Cerebellar cortex (tissue), 1 donor: Measurements from ENCODE around the gene SHB.

ENCODE experiments used
- DNase-seq: peaks from one replicate; pipeline ENCODE4 v3.0.0-alpha.2; 2015; ENCODE audit warnings: low spot score

The SHB gene

GRCh38 chr9:37951671-37952449, 117.2 kb downstream of the SHB start:
- no peak for DNase-seq

- DNase-seq = no peak
Measured at GRCh38 chr9:37950561-37950960, 118.5 kb downstream of the SHB start.

DNA sequence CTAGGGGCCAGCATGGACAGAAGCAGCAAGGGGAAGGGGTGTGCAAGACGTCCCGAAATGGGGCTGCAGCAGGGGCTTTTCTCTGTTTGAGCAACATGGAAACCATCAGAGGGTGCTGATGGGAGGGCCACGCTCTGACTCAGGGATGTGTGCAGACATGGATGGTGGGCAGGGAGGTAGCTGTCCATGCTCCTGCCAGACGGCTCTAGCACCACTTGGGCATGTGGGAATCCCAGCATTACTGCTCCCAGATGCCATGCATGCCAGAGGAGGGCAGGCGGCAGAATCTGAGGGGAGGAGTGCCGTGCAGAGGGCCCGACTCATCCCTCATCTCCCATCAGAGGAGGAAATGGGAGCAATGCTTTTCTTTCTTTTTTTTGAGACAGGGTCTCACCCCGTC, 119.5 kb downstream of the SHB start:
- no peak for DNase-seq

- no peak for DNase-seq
Measured at GRCh38 chr9:37948417-37948980, 120.5 kb downstream of the SHB start.

DNA sequence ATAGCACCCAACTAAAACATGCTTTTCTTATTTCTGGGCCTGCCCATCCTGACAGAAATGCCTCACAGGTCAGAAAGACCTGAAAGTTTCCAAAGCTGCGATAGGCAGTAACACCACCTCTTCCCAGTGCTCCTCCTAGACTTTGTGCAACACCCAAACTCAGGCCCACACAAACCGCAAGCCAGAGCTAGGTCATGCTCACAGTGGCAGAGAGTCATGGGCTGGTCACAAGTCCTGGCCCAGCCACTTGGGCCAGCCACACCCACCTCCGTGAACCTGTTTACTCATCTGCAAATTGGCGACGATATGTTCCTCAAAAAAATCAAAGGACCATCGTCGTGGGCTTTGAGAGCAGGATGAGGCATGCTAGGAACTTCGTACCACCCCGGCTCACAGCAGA, 121.0 kb downstream of the SHB start:
- DNase-seq = no peak

DNA sequence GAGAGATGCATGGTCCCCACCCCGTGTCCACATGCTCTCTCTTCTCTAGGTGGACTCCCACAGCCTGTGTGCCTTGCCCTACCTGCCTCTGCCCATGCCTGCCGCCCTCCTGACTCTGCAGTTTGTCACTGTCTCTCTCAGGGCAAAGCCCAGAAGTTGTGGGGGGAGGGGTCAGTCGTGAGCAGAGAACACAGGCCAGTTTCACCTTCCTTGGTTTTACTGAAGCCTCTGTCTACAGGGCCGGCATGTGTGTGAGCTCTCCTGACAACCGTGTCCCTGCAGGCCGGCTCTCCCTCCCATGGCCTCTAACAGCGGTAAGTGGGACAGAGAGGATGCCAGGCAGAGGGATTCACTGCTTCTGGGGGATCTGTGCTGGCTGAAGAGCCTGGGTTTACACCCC, 121.6 kb downstream of the SHB start:
- no peak for DNase-seq

GRCh38 chr9:37946971-37947370, 122.1 kb downstream of the SHB start:
- DNase-seq = no peak

- no peak for DNase-seq
Measured at GRCh38 chr9:37946041-37946440, 123.0 kb downstream of the SHB start.

DNA sequence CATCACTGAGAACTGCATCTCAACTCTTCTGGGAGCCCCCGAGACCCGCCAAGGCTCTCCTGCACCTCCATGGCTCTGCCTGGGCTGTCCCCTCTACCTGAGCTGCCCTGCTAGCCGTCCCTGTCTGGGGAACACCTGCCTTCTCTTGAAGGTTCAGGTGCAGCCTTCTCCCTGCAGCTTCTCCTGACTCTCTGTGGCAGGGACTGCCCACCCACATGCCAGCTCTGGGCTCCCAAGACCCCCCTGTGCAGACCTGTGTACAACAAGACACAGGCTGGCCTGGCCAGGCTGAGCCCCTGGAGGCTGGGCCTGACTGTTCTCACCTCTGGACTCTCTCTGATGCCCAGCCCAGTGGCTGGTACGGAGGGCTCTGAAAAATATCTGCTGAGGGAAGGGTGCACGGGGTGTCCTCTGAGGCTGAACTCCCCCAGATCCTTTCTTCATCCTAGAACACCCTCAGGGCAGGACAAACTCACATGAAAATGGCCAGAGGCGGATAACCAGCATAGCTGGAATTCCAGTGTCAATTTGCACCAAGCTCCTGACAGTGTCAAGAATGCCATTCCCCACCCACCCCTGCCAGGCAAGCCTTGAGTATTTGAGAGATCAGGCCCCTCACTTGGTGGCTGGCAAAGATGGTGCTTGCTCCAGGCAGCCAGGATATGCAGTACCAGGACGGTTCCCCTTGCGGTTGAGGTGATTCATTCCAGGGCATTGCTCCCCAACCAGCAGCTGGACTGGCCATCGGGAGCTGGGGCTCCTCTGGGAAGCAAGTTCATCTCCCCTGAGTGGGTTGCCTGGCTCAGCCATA, 124.2 kb downstream of the SHB start:
- no peak for DNase-seq

- no peak for DNase-seq
Measured at GRCh38 chr9:37944266-37944650, 124.8 kb downstream of the SHB start.

DNA sequence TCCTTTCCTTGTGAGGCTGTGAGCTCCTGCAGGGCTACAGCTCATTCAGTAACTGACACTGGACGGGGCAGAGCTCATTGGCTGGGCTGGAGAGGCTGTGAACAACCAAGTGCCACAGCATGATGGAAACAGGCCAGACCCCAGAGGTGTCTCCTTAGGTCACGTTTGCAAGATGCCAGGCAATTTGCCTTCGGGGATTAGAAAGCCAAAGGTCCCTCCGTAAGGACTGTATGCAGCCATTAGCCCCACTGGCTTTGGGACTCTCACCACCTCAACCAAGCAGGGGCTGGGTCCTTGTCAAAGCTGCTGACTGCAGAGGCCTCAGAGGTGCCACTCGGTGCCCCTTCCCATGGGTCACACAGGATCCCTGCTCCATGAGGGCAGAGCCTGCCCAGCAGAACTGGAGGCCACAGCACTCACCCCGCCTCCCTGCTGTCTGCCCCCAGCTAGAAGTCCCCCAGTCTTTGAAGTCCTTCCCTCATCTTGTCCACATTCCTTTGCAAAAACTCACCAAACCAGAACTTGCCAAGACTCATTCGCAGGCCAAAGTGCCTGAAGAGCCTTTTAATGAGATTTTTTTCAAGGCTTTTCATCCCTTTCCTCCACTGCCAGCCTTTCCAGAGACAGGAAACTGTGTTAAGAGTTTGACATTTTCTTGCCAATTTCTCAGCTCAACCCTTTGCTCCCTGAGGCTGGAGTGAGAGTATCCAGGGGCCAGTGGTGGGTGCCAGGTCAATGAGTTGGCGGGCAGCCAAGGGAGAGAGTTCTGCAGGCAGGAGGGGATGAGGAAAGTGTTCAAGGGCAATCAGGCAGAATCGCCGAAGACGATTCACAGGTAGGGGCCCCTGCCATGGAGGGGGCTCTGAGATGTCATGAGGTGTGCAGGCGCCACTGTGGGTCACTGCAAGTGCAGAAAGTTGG, 125.4 kb downstream of the SHB start:
- DNase-seq = peak; percentile 11

- DNase-seq = no peak
Measured at GRCh38 chr9:37942621-37943344, 126.2 kb downstream of the SHB start.

- no peak for DNase-seq
Measured at GRCh38 chr9:37941253-37941652, 127.8 kb downstream of the SHB start.

DNA sequence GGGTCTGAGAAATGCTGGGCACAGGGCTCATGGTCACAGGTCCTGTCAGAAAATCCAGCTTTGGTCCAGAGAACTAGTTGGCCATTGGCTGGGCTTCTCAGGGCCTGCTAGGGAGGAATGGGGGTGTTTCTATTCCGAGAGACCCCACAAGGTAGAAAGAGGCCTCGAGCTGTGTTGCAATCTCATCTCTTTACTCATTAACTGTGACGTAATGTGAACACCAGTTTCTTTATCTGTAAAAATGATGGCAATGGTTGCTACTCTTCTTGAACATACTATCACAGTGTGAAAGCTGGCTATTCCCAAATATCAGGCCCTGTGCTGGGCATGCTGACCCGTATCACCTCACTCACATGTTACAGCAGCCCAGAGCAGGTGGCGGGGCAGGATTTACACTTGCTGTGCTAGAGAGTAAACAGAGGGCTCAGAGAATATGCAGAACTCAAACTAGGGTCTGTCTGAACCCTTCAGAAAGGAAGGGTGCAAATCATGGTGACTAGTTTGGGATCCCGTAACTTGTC, 129.4 kb downstream of the SHB start:
- DNase-seq = no peak

- DNase-seq = no peak
Measured at GRCh38 chr9:37938121-37938891, 130.7 kb downstream of the SHB start.

DNA sequence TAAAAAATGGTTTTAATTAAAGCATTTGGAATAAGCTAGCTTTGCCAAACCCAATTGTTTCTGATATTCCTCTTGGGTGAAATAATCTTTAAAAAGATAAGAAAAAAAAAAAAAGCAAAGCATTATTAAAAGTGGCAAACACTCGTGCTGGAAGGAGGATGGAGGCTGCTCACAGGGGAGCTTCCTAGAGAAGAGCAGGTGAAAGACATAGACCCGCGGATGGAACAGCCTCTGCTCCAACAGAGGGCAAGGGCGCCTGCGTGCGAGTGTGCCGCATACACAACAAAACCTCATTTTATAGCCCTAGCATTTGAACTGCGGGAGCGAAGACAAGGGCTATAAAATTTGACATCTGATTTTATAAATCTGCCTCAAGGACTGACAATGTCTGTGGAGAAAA, 131.7 kb downstream of the SHB start:
- DNase-seq = no peak

DNA sequence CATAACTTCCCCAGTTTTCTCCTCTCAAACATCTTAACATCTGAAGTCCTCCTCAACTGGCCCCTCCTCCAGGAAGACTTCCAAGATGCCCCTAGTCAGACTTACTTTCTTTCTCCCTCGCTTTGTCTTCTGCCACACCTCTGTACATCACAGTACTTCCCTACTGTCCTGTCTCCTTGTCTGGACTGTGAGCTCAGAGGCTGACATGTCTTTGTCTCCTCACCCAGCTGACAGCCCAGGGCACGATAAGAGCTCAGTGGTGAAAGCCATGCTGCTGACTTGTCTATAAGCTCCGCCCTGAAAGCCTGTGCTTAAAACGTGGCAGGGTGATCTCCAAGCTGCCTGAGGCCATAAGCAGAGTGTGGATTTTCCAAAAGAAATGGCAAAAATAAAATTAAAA, 132.1 kb downstream of the SHB start:
- DNase-seq = no peak

DNA sequence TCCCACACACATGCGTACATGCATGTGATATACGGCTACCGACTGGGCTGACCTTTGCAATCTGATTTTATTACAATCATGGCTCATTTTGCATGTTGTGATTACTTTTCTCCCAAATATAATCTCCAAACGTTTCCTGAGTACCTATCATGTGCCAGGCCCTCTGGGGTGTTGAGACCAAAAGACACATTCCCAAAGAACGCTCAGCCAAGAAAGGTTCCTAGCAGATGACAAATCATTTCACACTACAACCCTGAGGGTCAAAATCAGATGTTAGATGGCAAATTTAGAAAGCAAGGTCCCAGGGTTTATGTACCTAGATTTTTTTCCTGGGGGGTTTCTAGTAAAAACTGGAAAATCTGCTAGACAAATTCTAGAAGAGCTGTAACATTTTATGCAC, 132.7 kb downstream of the SHB start:
- no peak for DNase-seq

DNA sequence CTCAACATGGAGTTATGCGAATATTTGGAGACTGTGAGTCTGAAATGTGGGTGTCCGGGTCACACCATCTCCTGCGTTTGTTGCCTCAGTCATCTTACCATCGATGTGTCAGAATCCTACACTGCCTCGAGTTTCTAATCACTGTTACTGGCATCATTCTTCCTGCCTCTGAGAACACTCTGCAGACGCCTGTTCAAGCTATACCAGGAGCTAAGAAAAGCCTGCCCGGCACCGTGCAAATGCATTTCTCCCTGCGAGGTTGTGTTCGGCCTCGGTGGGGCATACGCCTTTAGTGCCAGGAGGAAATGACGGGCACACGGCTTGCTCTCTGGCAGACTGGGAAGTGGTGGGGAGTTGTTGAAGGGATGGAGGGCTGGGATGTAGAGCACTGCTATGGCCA, 133.9 kb downstream of the SHB start:
- DNase-seq = no peak

DNA sequence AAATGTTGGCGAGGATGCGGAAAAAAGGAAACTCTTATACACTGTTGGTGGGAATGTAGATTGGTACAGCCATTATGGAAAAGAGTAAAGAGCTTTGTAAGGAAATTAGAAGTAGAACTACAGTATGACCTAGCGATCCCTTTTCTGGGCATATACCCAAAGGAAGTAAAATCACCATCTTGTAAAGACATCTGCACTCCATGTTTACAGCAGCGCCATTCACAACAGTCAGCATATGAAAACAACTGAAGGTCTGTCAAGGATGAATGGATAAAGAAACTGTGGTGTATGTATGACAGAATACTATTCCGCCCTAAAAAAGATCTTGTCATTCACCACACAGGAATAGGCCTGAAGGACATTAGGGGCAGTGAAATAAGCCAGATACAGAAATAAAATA, 137.4 kb downstream of the SHB start:
- DNase-seq = no peak
